Astrocyte of the hippocampus (primary cell): ENCODE data around the gene CCDC152.

Experiments
- DNase-seq: peaks from one replicate; pipeline ENCODE4 v3.0.0; 2011; ENCODE audit warnings: low read depth, low spot score

Gene CCDC152

DNA sequence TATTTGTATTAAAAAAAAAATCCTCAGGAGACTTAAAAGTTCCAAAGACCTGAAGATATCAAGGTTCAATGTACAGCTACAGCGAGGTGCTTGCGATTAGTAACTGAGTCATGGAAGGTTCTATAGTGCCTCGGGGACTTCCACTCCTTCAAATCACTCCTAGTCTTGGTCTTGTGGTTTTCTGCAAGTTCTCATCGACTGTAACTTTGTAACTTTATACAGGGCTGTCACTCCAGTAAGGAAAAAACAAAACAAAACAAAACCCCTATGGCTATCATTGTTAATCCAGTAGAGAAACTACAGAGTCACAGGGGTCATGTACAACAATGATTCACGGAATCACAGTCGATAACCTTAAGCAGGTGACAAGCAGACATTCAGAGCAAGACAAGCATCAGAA is 94.9 kb downstream of the CCDC152 start:
- no peak for DNase-seq
